HepG2 (cell line): ENCODE data around the gene B4GALT5.

Experiments used
- ATF4 ChIP-seq, 2 experiments: fragments of 450-650 bp in 1 of 2; sonication (generic) in 1 of 2; formaldehyde crosslinking; IDR thresholded peaks; 2 replicates each; pipeline versions ENCODE4 v1.5.0 to v1.8.0; 2020 to 2022; ENCODE audit warnings: mild to moderate bottlenecking in 1 of 2, missing genetic modification reagents in 1 of 2
- CTCF ChIP-seq: sonication (generic); formaldehyde crosslinking; IDR thresholded peaks from 2 replicates; pipeline ENCODE4 v1.5.0; 2020; ENCODE audit warnings: mild to moderate bottlenecking, missing genetic modification reagents, moderate library complexity
- JUN ChIP-seq: sonication (generic); formaldehyde crosslinking; IDR thresholded peaks from 2 replicates; pipeline ENCODE4 v1.4.0; 2020; ENCODE audit warnings: mild to moderate bottlenecking, missing genetic modification reagents
- KLF16 ChIP-seq, 2 experiments: sonication (generic) in 1 of 2; formaldehyde crosslinking in 1 of 2; IDR thresholded peaks; 2 replicates each; pipeline versions ENCODE4 v1.6.1 to v1.8.0; 2016 to 2023; ENCODE audit warnings: missing genetic modification reagents in 2 of 2, missing compliant biosample characterization in 1 of 2
- MLLT10 ChIP-seq: sonication (generic); formaldehyde crosslinking; IDR thresholded peaks from 2 replicates; pipeline ENCODE4 v1.4.0; 2020; ENCODE audit warnings: missing genetic modification reagents
- SUZ12 ChIP-seq: fragments of 150-350 bp; IDR thresholded peaks from 2 replicates; pipeline ENCODE4 v1.6.1; 2014; ENCODE audit warnings: low read depth, low read length
- ZBTB44 ChIP-seq: sonication (generic); formaldehyde crosslinking; IDR thresholded peaks from 2 replicates; pipeline ENCODE4 v1.4.0; 2020; ENCODE audit warnings: missing genetic modification reagents
- ZFX ChIP-seq: sonication (generic); formaldehyde crosslinking; IDR thresholded peaks from 2 replicates; pipeline ENCODE4 v1.4.0; 2020; ENCODE audit warnings: mild to moderate bottlenecking, low read depth, missing genetic modification reagents, moderate library complexity
- ZNF17 ChIP-seq: sonication (generic); formaldehyde crosslinking; IDR thresholded peaks from 2 replicates; pipeline ENCODE4 v1.5.0; 2020; ENCODE audit warnings: mild to moderate bottlenecking, missing genetic modification reagents
- ZNF720 ChIP-seq: sonication (generic); formaldehyde crosslinking; IDR thresholded peaks from 2 replicates; pipeline ENCODE4 v1.4.0; 2020; ENCODE audit warnings: missing genetic modification reagents
- ZNF883 ChIP-seq: sonication (generic); formaldehyde crosslinking; IDR thresholded peaks from 2 replicates; pipeline ENCODE4 v1.5.1; 2020; ENCODE audit warnings: mild to moderate bottlenecking, missing genetic modification reagents; ENCODE audit errors: not compliant biosample characterization
- ZZZ3 ChIP-seq: sonication (generic); formaldehyde crosslinking; IDR thresholded peaks from 2 replicates; pipeline ENCODE4 v1.4.0; 2020; ENCODE audit warnings: missing genetic modification reagents, mild to moderate bottlenecking, borderline replicate concordance
- TF ChIP-seq, protein P1 (sequence below): sonication (generic); formaldehyde crosslinking; IDR thresholded peaks from 2 replicates; pipeline ENCODE4 v1.4.0; 2020; ENCODE audit warnings: missing genetic modification reagents

DNA sequence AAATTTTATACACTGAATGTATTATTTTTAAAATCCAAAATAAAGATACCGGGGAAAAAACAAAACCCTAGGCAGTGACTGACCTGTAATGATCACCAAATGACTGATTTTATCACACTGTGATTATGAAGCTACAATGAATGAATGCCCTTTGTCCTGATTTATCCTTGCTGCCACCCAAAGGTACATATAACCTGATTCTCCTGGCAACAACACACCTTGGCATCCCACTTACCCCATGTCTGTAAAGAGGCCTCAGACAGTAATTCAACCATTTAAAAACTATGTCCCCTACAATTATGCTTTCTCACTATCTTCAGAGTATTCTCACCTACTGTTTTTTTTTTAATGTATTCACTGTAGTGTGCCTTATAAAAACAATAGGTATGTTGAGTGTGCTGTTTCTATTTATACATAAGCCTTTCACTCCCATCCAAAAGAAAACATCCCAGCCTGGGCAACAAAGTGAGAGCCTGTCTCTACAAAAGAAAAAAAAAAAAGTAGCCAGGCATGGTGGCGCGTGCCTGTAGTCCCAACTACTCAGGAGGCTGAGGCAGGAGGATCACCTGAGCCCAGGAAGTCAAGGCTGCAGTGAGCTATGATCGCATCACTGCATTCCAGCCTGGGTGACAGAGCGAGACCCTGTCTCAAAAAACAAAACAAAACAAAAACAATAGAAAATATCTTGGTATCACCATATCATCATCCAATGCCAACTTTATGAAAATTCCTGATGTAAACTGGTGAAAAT lies 21.7 kb downstream of the B4GALT5 start:
- TF ChIP-seq SUZ12 (no peak), ZNF17 (CRISPR knock-in tag) (no peak), CTCF (CRISPR knock-in tag) (no peak), ZNF720 (CRISPR knock-in tag) (no peak), JUN (no peak), ZZZ3 (CRISPR knock-in tag) (no peak), KLF16 (CRISPR knock-in tag; IDR thresholded peaks at IDR 0.05) (no peak), ZNF883 (CRISPR knock-in tag) (no peak), MLLT10 (CRISPR knock-in tag) (no peak), ATF4 (CRISPR knock-in tag; IDR thresholded peaks at IDR 0.05) (no peak), ZBTB44 (CRISPR knock-in tag) (no peak), ZFX (CRISPR knock-in tag) (no peak)
- TF ChIP-seq, protein P1, sequence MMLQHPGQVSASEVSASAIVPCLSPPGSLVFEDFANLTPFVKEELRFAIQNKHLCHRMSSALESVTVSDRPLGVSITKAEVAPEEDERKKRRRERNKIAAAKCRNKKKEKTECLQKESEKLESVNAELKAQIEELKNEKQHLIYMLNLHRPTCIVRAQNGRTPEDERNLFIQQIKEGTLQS (CRISPR knock-in tag): no peak
